NCI-H526 treated with DMSO at 0.1 percent for 48 hours (cell line): ENCODE results near the gene ASIC1.

Experiments
- DNase-seq: peaks from one replicate; lab custom pipeline; 2025; lab: John Stamatoyannopoulos, UW

The ASIC1 gene

DNA sequence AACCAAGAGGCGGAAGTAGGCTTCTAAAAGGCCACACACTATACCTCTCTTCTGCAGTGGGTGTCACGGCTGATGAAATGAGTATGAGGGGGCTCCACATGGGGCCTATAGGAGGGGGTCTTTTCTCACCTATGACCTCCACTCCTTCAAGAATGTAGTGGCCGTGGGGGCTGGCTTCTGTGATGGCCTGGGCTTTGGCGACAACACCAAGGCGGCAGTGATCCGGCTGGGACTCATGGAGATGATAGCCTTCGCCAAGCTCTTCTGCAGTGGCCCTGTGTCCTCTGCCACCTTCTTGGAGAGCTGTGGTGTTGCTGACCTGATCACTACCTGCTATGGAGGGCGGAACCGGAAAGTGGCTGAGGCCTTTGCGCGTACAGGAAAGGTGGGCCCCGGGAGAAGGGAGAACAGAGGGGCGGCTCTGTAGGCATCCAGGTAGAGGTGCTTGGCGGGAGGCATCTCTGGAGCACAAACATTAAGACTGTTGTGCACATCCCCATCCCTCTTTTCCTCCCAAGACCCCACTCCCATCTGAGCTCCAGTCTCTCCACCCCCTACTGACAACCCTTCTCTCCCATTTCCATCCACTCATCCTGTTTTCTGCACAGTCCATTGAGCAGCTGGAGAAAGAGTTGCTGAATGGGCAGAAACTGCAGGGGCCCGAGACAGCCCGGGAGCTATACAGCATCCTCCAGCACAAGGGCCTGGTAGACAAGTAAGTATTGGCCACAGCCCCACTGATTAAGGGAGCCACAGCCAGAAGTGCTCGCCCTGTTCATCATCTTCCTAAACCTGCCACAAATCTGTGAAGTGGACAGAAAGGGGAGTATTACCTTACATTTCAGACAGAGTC, 50.2 kb downstream of the ASIC1 start:
- DNase-seq, result no peak

- no peak for DNase-seq
Observed at GRCh38 chr12:50109319-50109718, 51.9 kb downstream of the ASIC1 start.

DNA sequence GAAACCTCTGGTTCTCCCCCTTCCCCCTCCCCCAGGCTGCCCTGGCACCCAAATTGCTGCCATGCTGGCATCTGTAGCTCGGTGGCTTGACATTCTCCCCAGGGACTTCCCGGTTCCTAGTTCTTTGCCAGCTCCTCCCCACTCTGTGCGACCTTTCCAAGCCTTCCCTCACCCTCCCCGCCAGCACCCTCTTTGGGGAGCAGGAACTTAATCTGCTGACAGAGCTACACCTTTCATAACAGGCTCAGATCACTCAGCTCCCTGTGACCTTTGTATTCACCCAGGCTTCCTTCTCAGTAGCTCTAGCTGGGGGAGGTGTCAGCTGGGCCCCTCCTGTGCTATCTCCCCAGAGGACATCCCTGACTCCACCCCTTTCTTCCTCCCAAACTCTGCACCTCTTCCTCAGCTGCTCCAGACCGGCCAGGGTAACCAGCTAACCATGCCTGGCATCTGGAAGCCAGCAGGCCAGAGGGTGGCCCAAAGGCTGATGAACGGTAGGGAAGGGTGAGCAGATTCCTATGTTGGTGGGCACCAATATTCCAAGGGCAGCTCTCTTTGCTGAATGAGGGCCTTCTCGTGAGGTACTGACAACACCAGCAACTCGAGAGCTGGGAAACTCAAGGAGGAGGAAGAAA, 52.8 kb downstream of the ASIC1 start:
- peak; percentile 28 for DNase-seq

DNA sequence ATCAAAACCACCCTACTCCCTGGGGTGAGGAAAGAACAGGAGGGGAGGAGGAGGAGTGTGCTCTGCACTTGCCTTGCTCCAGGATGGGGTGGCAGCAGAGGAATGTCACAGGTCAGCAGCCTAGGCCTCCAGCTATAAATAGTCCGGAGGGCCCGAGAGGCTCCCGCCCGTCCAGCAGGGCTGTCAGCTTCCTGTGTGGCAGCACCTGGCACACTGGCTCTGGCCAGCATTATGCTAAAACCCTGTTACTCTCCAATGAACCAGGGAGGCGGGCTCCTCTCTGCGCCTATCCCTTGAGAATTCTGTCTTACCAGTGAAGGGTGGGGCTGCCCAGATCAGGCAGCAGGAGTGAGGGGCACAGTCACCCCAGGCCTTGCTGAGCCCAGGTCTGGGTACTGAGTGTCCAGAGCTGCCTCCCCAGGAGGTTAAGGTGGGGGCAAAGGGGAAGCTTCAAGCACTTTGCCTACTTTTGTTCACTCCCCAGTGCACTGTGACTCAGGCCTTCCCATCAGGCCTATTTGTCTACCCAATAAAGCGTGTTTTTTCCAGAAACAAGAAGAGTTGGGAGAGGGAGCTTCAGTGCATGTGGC, 53.5 kb downstream of the ASIC1 start:
- DNase-seq, result peak; percentile 76

DNA sequence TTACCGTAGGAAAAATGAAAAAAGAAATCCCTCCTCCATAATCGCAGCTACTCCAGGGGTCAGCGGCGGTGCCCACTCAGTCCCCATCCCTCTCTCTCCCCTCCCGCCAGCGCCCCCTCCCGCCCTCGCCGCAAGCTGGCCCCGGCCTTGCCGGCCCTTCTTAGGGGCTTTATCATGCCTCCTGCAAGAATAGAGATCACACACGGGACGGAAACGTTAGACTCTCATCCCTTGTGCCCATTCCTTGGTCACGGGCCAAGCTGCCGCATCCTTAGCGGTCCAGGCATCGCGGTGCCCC, 53.9 kb downstream of the ASIC1 start:
- no peak for DNase-seq

- DNase-seq, result peak; percentile 98
Observed at GRCh38 chr12:50111693-50112455, 54.5 kb downstream of the ASIC1 start, which contains the start of gene COX14. Gene COX14, plus strand, starts transcription at chr12:50112236. Its CDS starts 7,808 bp downstream, at chr12:50120044.

DNA sequence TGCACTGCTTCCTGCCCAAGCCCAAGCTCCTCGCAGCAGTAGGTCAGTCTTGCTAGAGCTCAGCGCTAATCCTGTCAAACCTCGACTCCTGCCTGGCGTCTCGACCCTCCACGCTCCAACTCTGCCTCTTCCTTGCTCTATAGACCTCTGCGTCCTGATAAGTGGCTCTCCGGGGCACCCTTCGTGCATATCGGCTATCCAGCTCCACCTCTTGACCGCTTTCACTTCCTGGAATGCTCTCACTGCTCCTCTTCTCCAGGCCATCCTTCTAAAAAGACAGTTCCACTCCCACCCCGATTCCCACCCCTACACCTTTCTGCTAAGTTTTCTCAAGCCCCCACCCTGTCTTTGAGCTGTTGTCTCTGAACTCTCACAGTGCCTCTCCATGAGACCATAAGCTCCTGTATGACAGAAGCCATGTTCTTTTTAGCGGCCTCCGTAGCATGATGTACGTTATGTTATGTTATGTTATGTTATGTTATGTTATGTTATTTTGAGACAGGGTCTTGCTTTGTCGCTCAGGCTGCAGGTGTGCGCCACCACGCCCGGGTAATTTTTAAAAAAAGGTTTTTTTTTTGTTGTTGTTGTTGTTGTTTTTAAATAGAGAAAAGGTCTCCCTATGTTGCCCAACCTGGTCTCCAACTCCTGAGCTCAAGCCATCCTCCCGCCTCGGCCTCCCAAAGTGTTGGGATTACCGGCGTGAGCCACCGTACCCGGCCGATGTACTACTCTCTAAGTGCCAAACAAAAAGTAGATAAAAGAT, 55.2 kb downstream of the ASIC1 start:
- DNase-seq, result no peak

DNA sequence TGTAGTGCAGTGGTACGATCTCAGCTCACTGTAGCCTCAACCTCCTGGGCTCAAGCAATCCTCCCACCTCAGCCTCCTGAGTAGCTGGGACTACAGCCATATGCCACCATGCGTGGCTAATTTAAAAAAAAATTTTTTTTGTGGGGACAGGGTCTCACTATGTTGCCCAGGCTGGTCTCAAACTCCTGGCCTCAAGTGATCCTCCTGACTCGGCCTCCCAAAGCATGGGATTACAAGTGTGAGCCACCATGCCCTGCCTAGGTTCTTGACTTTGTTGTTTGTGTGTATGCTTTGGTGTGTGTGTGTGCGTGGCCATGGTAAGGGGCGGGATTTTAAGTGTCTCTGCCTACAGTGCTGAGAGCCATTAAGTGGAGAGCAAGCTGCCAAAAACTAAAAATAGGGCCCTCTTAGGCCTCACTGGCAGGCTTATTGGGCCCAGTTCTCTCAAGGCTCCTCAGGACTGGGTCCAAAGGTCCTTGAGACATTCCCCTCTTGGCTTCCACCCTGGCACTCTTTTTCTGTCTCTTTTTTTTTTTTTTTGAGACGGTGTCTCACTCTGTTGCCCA, 59.7 kb downstream of the ASIC1 start:
- DNase-seq, result no peak

- no peak for DNase-seq
Observed at GRCh38 chr12:50119387-50119786, 62.0 kb downstream of the ASIC1 start.

DNA sequence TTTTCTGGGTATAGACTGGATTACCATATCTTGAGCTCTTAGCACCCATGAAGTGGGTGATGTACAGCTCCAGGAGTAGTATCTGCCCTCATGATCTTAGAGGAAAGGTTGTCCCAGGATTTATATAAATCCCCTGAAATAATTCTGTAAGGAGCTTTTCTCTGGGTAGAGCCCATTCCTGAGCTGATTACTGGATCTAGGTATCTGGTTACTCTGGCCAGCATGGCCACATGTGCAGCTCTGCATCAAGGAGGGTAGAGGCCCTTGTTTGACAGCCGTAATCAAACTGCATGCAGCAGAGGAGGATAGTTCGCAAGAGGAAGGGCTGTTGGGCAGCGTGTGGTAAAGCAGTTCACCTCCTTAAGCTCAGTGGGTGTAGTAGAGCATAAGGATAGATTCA, 63.1 kb downstream of the ASIC1 start:
- no peak for DNase-seq

DNA sequence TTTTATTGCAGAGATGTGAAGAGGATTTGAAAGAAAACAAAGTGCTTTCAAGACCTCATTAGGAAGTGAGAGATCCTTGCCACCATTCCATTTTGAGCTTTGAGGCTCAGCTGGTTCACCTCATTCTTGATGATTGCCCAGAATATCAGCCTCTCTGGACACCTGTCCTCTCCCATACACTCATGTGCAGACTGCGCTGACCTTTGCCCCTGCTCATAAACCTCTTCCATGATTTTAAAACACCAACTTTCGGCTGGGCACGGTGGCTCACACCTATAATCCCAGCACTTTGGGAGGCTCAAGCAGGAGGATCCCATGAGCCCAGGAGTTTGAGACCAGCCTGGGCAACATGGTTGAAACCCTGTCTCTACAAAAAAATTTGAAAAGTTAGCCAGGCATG, 63.6 kb downstream of the ASIC1 start:
- DNase-seq, result no peak

GRCh38 chr12:50121641-50122040, 64.2 kb downstream of the ASIC1 start:
- no peak for DNase-seq

DNA sequence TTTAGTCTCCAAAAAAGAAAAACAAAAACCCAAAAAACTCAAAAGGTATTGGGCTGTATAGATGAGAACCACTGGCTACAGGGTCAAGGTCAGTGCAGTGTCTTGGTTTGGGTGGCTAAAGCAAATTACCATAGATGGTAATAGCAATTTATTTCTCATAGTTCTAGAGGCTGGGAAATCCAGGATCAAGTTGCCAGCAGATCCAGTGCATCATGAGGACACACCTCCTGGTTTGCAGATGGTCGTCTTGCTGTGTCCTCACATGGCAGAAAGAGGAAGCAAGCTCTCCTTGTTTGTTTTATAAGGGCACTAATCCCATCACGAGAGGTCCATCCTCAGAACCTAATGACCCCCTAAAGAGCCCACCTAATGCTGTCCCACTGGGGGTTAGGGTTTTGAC, 65.8 kb downstream of the ASIC1 start:
- no peak for DNase-seq

GRCh38 chr12:50127546-50127945, 70.2 kb downstream of the ASIC1 start:
- DNase-seq, result no peak

- no peak for DNase-seq
Observed at GRCh38 chr12:50129290-50129689, 71.9 kb downstream of the ASIC1 start.

DNA sequence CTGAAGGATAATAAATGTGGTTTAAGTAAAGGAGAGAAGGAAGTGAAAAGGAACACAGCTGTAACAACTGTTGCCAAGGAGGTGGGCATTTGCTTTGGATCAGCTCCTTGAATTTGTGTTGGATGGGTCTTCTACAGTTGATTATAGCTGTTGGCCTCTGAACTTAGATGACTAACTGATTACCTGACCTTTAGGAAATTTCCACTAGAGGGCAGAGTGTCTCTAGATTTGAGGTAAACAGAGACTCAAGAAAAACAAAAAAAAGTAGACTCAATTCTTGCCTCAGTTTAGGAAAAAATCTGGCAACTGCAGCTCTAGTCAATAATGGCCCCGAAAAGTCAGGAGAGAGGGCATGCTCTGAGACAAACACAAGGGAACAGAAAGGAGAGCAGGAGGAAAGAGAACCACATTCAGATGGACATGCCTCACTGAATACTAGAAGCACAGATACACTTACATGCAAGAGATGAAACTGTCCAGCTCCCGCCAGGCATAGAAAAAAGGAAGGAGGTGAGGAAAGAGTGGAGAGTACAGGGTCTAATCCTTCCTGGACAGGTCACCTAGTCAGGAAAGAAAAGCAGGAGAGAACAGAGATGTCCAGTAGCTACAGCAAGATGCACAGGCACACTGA, 75.2 kb downstream of the ASIC1 start:
- DNase-seq, result peak; percentile 4
